ENCODE measurements around the gene RABGGTA. TPM values are rescaled to one million over a fixed set of nuclear protein-coding genes. Genes with fewer than 3 reads are reported as not detected.
A peak's percentile ranks its signal among the peaks of the same experiment; 100 is the strongest.

Gene RABGGTA
- total and polyA plus RNA-seq, 9 of the 15 experiments (the other 6 are each of a cell fraction or from before 2014, with no cell fraction given) = 4.5 to 24.2 (median 15.5) TPM

DNA sequence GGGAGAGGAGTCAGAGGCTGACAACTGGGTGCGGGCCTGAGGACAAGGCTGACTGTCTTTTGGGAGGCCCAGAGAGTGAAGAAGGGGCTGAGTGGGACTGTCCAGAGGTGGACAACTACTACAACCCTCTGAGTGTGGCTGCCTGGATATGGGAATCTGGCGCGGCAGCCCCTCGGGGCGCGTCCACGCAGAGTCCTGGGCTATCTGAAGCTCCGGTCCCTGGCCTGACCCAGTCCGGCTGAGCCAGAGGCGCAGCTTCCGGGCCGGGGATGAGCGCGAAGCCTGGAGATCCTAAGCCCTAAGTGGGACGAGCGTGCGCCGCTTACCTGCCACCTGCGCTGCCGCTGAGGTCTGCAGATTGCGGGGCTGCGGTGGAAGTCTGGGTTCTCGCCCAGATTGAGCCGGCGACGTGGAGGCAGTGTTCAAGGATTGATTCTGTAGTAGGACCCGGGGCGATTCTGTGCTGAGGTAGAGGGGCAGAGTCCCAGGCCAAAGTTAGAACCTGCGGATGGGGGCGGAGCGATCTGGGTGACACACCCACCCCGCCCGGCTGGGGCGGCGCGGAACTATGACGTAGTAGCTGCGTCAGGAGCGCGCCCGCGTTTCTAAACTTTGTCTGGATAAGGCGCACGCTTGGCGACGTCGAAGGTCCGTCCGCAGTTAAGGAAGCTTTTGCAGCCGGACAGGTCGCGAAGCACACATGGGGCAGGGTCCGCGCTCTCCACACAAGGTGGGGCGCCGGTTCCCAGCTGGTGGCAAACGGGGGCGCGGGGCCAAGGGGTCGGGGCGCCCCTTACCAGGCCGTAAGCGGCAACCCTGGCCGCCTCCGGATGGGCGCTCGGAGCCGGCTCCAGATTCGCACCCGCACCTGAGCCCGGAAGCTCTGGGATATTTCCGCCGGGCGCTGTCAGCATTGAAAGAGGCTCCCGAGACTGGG is 28.1 kb upstream of the RABGGTA start, which contains the start of the genes DHRS1 and NOP9 (continued):
- TF ChIP-seq, protein P1, sequence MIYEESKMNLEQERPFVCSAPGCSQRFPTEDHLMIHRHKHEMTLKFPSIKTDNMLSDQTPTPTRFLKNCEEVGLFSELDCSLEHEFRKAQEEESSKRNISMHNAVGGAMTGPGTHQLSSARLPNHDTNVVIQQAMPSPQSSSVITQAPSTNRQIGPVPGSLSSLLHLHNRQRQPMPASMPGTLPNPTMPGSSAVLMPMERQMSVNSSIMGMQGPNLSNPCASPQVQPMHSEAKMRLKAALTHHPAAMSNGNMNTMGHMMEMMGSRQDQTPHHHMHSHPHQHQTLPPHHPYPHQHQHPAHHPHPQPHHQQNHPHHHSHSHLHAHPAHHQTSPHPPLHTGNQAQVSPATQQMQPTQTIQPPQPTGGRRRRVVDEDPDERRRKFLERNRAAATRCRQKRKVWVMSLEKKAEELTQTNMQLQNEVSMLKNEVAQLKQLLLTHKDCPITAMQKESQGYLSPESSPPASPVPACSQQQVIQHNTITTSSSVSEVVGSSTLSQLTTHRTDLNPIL (CRISPR knock-in tag; IDR thresholded peaks at IDR 0.05) = no peak
- no peak for TF ChIP-seq SREBF1 (IDR thresholded peaks at IDR 0.05; ENCODE audit: borderline replicate concordance, low read depth, low read length)
- no peak for TF ChIP-seq HNRNPH1 (optimal IDR thresholded peaks at IDR 0.05; ENCODE audit: low read depth, low read length)
- peak; percentile 81 for TF ChIP-seq SIN3B (IDR thresholded peaks at IDR 0.05; ENCODE audit: low read depth)
- no peak for TF ChIP-seq NFE2 (IDR thresholded peaks at IDR 0.05; ENCODE audit: low read depth)
- TF ChIP-seq CHD2 (IDR thresholded peaks at IDR 0.05; ENCODE audit: low read depth, low read length) = no peak
- TF ChIP-seq, protein P2, sequence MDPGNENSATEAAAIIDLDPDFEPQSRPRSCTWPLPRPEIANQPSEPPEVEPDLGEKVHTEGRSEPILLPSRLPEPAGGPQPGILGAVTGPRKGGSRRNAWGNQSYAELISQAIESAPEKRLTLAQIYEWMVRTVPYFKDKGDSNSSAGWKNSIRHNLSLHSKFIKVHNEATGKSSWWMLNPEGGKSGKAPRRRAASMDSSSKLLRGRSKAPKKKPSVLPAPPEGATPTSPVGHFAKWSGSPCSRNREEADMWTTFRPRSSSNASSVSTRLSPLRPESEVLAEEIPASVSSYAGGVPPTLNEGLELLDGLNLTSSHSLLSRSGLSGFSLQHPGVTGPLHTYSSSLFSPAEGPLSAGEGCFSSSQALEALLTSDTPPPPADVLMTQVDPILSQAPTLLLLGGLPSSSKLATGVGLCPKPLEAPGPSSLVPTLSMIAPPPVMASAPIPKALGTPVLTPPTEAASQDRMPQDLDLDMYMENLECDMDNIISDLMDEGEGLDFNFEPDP (CRISPR knock-in tag; IDR thresholded peaks at IDR 0.05) = no peak
- TF ChIP-seq, protein P3, sequence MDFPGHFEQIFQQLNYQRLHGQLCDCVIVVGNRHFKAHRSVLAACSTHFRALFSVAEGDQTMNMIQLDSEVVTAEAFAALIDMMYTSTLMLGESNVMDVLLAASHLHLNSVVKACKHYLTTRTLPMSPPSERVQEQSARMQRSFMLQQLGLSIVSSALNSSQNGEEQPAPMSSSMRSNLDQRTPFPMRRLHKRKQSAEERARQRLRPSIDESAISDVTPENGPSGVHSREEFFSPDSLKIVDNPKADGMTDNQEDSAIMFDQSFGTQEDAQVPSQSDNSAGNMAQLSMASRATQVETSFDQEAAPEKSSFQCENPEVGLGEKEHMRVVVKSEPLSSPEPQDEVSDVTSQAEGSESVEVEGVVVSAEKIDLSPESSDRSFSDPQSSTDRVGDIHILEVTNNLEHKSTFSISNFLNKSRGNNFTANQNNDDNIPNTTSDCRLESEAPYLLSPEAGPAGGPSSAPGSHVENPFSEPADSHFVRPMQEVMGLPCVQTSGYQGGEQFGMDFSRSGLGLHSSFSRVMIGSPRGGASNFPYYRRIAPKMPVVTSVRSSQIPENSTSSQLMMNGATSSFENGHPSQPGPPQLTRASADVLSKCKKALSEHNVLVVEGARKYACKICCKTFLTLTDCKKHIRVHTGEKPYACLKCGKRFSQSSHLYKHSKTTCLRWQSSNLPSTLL (IDR thresholded peaks at IDR 0.05) = no peak
- TF ChIP-seq TARDBP (IDR thresholded peaks at IDR 0.05) = no peak
- TF ChIP-seq ZFX (CRISPR knock-in tag; IDR thresholded peaks at IDR 0.05) = peak; percentile 63
- 0 out of 2 replicates have a peak, but pooled peaks have one; percentile 23 for TF ChIP-seq L3MBTL2 (IDR thresholded peaks at IDR 0.05)
- TF ChIP-seq SRSF3 (IDR thresholded peaks at IDR 0.05; ENCODE audit: insufficient read depth, low read length) = no peak
- TF ChIP-seq ESRRA (IDR thresholded peaks at IDR 0.05; ENCODE audit: borderline replicate concordance, low read depth) = no peak
- peak; percentile 99 for TF ChIP-seq MTA1 (IDR thresholded peaks at IDR 0.05; ENCODE audit: borderline replicate concordance)
- no peak for TF ChIP-seq LARP7 (IDR thresholded peaks at IDR 0.05)
- no peak for TF ChIP-seq ZSCAN32 (CRISPR knock-in tag; IDR thresholded peaks at IDR 0.05)
- TF ChIP-seq XRCC5 (IDR thresholded peaks at IDR 0.05; ENCODE audit: low read depth, low read length) = no peak
- TF ChIP-seq U2AF1 (optimal IDR thresholded peaks at IDR 0.05; ENCODE audit: low read depth, low read length) = no peak
- TF ChIP-seq CHD1 (IDR thresholded peaks at IDR 0.05; ENCODE audit: low read length) = no peak
- no peak for TF ChIP-seq SP2 (IDR thresholded peaks at IDR 0.05; ENCODE audit: extremely low read depth, low read depth, low read length, poor library complexity, severe bottlenecking)
- no peak for TF ChIP-seq ZNF354B (CRISPR knock-in tag; IDR thresholded peaks at IDR 0.05)
- no peak for TF ChIP-seq ILK (tag; IDR thresholded peaks at IDR 0.05; ENCODE audit: borderline replicate concordance, low read depth)
- TF ChIP-seq, protein P4, sequence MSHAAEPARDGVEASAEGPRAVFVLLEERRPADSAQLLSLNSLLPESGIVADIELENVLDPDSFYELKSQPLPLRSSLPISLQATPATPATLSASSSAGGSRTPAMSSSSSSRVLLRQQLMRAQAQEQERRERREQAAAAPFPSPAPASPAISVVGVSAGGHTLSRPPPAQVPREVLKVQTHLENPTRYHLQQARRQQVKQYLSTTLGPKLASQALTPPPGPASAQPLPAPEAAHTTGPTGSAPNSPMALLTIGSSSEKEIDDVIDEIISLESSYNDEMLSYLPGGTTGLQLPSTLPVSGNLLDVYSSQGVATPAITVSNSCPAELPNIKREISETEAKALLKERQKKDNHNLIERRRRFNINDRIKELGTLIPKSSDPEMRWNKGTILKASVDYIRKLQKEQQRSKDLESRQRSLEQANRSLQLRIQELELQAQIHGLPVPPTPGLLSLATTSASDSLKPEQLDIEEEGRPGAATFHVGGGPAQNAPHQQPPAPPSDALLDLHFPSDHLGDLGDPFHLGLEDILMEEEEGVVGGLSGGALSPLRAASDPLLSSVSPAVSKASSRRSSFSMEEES (CRISPR knock-in tag; IDR thresholded peaks at IDR 0.05) = no peak

All from K562 (cell line).